Adrenal gland (tissue), 12 donors: ENCODE measurements around the gene POLR2J. TPM values are rescaled to one million over a fixed set of nuclear protein-coding genes. Genes with fewer than 3 reads are reported as not detected.
A peak's percentile ranks its signal among the peaks of the same experiment; 100 is the strongest.
"Not testable (repeated sequence)": the region's sequence is repeated elsewhere in the genome, so short reads cannot be mapped to it uniquely, and the experiment has no call there.

ENCODE experiments used
- DNase-seq, 7 donors: peaks; one replicate each; pipeline ENCODE4 v3.0.0-alpha.2; 2019 to 2020
- H3K27ac ChIP-seq, 5 donors: fragments of 200-600 bp; sonication (generic) in 4 of 5; 1 replicate in 3 of 5; 2 replicates in 2 of 5; pipeline versions ENCODE4 v1.5.1 to v1.8.0; 2016 to 2020; ENCODE audit warnings: mild to moderate bottlenecking in 1 of 5
- H3K27me3 ChIP-seq: fragments of 200-600 bp; 2 replicates; pipeline ENCODE4 v1.8.0; 2021
- H3K36me3 ChIP-seq, 2 donors: fragments of 200-600 bp; replicated peaks in 1 of 2; 1 replicate in 1 of 2; 2 replicates in 1 of 2; pipeline versions ENCODE4 v1.5.1 to v1.8.0; 2018 to 2022
- H3K4me1 ChIP-seq, 2 donors: fragments of 200-600 bp; replicated peaks in 1 of 2; 1 replicate in 1 of 2; 2 replicates in 1 of 2; pipeline versions ENCODE4 v1.5.1 to v1.8.0; 2018 to 2021
- H3K4me3 ChIP-seq, 4 donors: fragments of 200-600 bp; sonication (generic) in 3 of 4; one replicate each; pipeline ENCODE4 v1.5.1; 2016 to 2018
- H3K9me3 ChIP-seq, 3 donors: fragments of 200-600 bp; sonication (generic) in 1 of 3; replicated peaks in 1 of 3; 1 replicate in 2 of 3; 2 replicates in 1 of 3; pipeline versions ENCODE4 v1.5.1 to v1.8.0; 2016 to 2021
- WGBS, 4 donors: extraction: QIAGEN DNeasy Blood & Tissue Kit in 2 of 4; methylation state at CpG; one replicate each; pipeline versions ENCODE4 v1.1.5 to v1.1.7; 2013 to 2017; 5-methylcytosine and 5-hydroxymethylcytosine counted together
- intact Hi-C, 2 donors: fragments of 100-400 bp; cut with DNase I; formaldehyde crosslinking; loops; one replicate each; pipeline versions ENCODE4 v1.14.1 to v1.15.0; 2022 to 2023
- polyA plus RNA-seq, 3 donors: library from polyadenylated mRNA; stranded (reverse); fragments of 200-250 nt in 2 of 3; fragments of 350-450 nt in 1 of 3; fragmentation: Illumina TruSeq in 1 of 3; extraction: RNeasy Lipid Tissue Mini Kit (QIAGEN cat#74804) in 1 of 3; gene quantifications; one replicate each; pipeline ENCODE4 v1.2.3, GENCODE V29; 2013 to 2014
- total RNA-seq, 9 donors: library from RNA; depleted of rRNA in 4 of 9; stranded (reverse); fragments of >200 nt in 4 of 9; fragments of 120-200 nt in 1 of 9; fragmentation: NEBNext Ultra II Directional in 1 of 9; extraction: Animal tissue kit (Norgen Biotek cat#: 25700) in 1 of 9; gene quantifications; one replicate each; pipeline versions ENCODE4 v1.1.0 to v1.2.4, GENCODE V29; 2013 to 2023
- donor health status: healthy with polysubstance abuse.
- donor health status: Bipolar disorder and iron deficiency.
- donor health status: DM: yes; HTN: yes; CAD: no.
- donor health status: DM: no; HTN: no; CAD: no.
- donor health status: DM: no; HTN: no; CAD: no.
- donor health status: DM: yes; HTN: yes; CAD: no.

The POLR2J gene
- total and polyA plus RNA-seq, 12 donors, result 15.0 to 295 (median 58.6) TPM

GRCh38 chr7:102515889-102516288, 37.2 kb upstream of the POLR2J start:
- DNase-seq, H3K27ac ChIP-seq, H3K27me3 ChIP-seq, H3K4me3 ChIP-seq, H3K9me3 ChIP-seq, H3K4me1 ChIP-seq, intact Hi-C loops, H3K36me3 ChIP-seq: not testable (repeated sequence)
- no CpG with 5 or more reads among the region's 3 CpGs for WGBS, 4 donors

GRCh38 chr7:102514881-102515721, 36.4 kb upstream of the POLR2J start:
- H3K27me3 ChIP-seq, H3K36me3 ChIP-seq, intact Hi-C loops, H3K9me3 ChIP-seq, H3K27ac ChIP-seq, H3K4me1 ChIP-seq, H3K4me3 ChIP-seq: not testable (repeated sequence)
- WGBS, 4 donors, result 18 to 38% (median 27%) methylated on average over 2 to 3 of the region's 15 CpGs; no CpG with 5 or more reads in 1 of the 4 donors
- peak in 1 of 7 donors; percentile 11 for DNase-seq

GRCh38 chr7:102512642-102513221, 34.0 kb upstream of the POLR2J start:
- peak overlapping the region in 1 of 4 donors; percentile 44 for H3K4me3 ChIP-seq
- intact Hi-C loops, H3K36me3 ChIP-seq: not testable (repeated sequence)

GRCh38 chr7:102511860-102512522, 33.3 kb upstream of the POLR2J start:
- H3K27ac ChIP-seq, H3K9me3 ChIP-seq, intact Hi-C loops, H3K27me3 ChIP-seq, H3K4me1 ChIP-seq, H3K36me3 ChIP-seq, DNase-seq, H3K4me3 ChIP-seq: not testable (repeated sequence)
- WGBS, 4 donors, result no CpG with 5 or more reads among the region's 30 CpGs

More at GRCh38 chr7:102512642-102513221, 34.0 kb upstream of the POLR2J start:
- WGBS, 4 donors, result 0 to 10% (median 9%) methylated on average over 2 to 5 of the region's 5 CpGs
- H3K27me3 ChIP-seq, H3K4me1 ChIP-seq, H3K9me3 ChIP-seq: not testable (repeated sequence)
- DNase-seq, result peak; percentile 44 to 78 (median 61)
- H3K27ac ChIP-seq, result peak overlapping the region in 3 of 5 donors; percentile 52 to 88 (median 81)

GRCh38 chr7:102510575-102510974, 31.9 kb upstream of the POLR2J start:
- WGBS, 4 donors, result 73 to 75% methylated on average over 4 of the region's 8 CpGs; no CpG with 5 or more reads in 2 of the 4 donors

GRCh38 chr7:102507410-102508088, 28.8 kb upstream of the POLR2J start:
- H3K4me3 ChIP-seq, H3K27me3 ChIP-seq, H3K27ac ChIP-seq, H3K4me1 ChIP-seq, intact Hi-C loops, H3K36me3 ChIP-seq, H3K9me3 ChIP-seq: not testable (repeated sequence)
- peak; percentile 4 to 49 (median 18) for DNase-seq
- WGBS, 4 donors, result 83 to 86% (median 86%) methylated on average over 2 of the region's 8 CpGs

More at GRCh38 chr7:102510575-102510974, 31.9 kb upstream of the POLR2J start:
- DNase-seq, result peak in 1 of 7 donors; percentile 10
- H3K4me3 ChIP-seq, H3K27ac ChIP-seq, H3K4me1 ChIP-seq, H3K36me3 ChIP-seq, H3K27me3 ChIP-seq, intact Hi-C loops, H3K9me3 ChIP-seq: not testable (repeated sequence)

- peak overlapping the region in 2 of 5 donors; percentile 54 to 74 for H3K27ac ChIP-seq
- H3K9me3 ChIP-seq, H3K27me3 ChIP-seq, H3K4me3 ChIP-seq, intact Hi-C loops, H3K4me1 ChIP-seq, H3K36me3 ChIP-seq: not testable (repeated sequence)
- peak in 5 of 7 donors; percentile 16 to 52 (median 23) for DNase-seq
- WGBS, 4 donors, result 49 to 64% (median 55%) methylated on average over 3 to 5 of the region's 24 CpGs
Observed at GRCh38 chr7:102505298-102506185, 26.8 kb upstream of the POLR2J start.

- H3K36me3 ChIP-seq, intact Hi-C loops, H3K27me3 ChIP-seq, H3K4me1 ChIP-seq, DNase-seq, H3K4me3 ChIP-seq, H3K9me3 ChIP-seq, H3K27ac ChIP-seq: not testable (repeated sequence)
- no CpG with 5 or more reads among the region's 12 CpGs for WGBS, 4 donors
Observed at GRCh38 chr7:102503141-102503540, 24.4 kb upstream of the POLR2J start.

GRCh38 chr7:102498321-102498720, 19.6 kb upstream of the POLR2J start:
- H3K9me3 ChIP-seq, H3K27me3 ChIP-seq, intact Hi-C loops, H3K27ac ChIP-seq, H3K36me3 ChIP-seq, H3K4me1 ChIP-seq, H3K4me3 ChIP-seq: not testable (repeated sequence)
- 89 to 100% (median 94%) methylated on average over 3 to 12 of the region's 16 CpGs for WGBS, 4 donors
- peak in 1 of 7 donors; percentile 11 for DNase-seq
